Body of pancreas (tissue), 4 donors: Measurements from ENCODE around the gene SRSF9.

Source experiments
- POLR2A ChIP-seq, 3 donors: fragments of 450-650 bp; IDR thresholded peaks; one replicate each; pipeline ENCODE4 v1.6.1; 2016; ENCODE audit warnings: antibody characterized with exemption in 3 of 3, mild to moderate bottlenecking in 2 of 3
- TF ChIP-seq, protein P1 (sequence below), 7 experiments: fragments of 450-650 bp in 4 of 7; fragments of 200-600 bp in 3 of 7; sonication (generic) in 3 of 7; IDR thresholded peaks; one replicate each; pipeline ENCODE4 v1.5.1; 2016 to 2019; ENCODE audit warnings: antibody characterized with exemption in 7 of 7

GRCh38 chr12:120453060-120453750, 16.3 kb downstream of the SRSF9 start:
- TF ChIP-seq, protein P1, sequence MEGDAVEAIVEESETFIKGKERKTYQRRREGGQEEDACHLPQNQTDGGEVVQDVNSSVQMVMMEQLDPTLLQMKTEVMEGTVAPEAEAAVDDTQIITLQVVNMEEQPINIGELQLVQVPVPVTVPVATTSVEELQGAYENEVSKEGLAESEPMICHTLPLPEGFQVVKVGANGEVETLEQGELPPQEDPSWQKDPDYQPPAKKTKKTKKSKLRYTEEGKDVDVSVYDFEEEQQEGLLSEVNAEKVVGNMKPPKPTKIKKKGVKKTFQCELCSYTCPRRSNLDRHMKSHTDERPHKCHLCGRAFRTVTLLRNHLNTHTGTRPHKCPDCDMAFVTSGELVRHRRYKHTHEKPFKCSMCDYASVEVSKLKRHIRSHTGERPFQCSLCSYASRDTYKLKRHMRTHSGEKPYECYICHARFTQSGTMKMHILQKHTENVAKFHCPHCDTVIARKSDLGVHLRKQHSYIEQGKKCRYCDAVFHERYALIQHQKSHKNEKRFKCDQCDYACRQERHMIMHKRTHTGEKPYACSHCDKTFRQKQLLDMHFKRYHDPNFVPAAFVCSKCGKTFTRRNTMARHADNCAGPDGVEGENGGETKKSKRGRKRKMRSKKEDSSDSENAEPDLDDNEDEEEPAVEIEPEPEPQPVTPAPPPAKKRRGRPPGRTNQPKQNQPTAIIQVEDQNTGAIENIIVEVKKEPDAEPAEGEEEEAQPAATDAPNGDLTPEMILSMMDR (IDR thresholded peaks at IDR 0.05), result no peak
- peak in 2 of 3 donors; percentile 33 to 39 for TF ChIP-seq POLR2A (IDR thresholded peaks at IDR 0.05)
